Activated naive CD4-positive, alpha-beta T cell treated with anti-CD3 and anti-CD28 coated beads, Interleukin-2, amount 10 ng/mL, durations not matched to agents 7 days and 5 days (primary cell): ENCODE measurements around the gene RASGRP4.
A peak's percentile ranks its signal among the peaks of the same experiment; 100 is the strongest.

Source experiments
- CTCF ChIA-PET: fragments of 350-600 bp; sonication (Branson Sonifier 250); formaldehyde crosslinking; loops from one replicate; lab custom pipeline; 2021; ENCODE audit warnings: antibody characterized with exemption; lab: Charles Lee
- DNase-seq: peaks from one replicate; pipeline ENCODE4 v3.0.0-alpha.2; 2020
- H3K27ac Mint-ChIP-seq: one replicate; pipeline ENCODE4 v1.8.0; 2021; ENCODE audit warnings: mild to moderate bottlenecking, moderate library complexity, mixed read lengths
- H3K27me3 Mint-ChIP-seq: one replicate; pipeline ENCODE4 v1.8.0; 2021; ENCODE audit warnings: mild to moderate bottlenecking, mixed read lengths
- H3K36me3 Mint-ChIP-seq: one replicate; pipeline ENCODE4 v1.8.0; 2021; ENCODE audit warnings: mixed read lengths
- H3K4me1 Mint-ChIP-seq: one replicate; pipeline ENCODE4 v1.8.0; 2021; ENCODE audit warnings: mixed read lengths
- H3K4me3 Mint-ChIP-seq: one replicate; pipeline ENCODE4 v1.8.0; 2021; ENCODE audit warnings: mild to moderate bottlenecking, moderate library complexity, mixed read lengths
- H3K9me3 Mint-ChIP-seq: one replicate; pipeline ENCODE4 v1.8.0; 2021; ENCODE audit warnings: mixed read lengths

RASGRP4 gene

GRCh38 chr19:38387550-38388348, 38.3 kb downstream of the RASGRP4 start, which contains the start of gene GGN:
Gene GGN, minus strand, starts transcription at chr19:38388034. Its CDS starts 773 bp downstream, at chr19:38387261.
- H3K27ac Mint-ChIP-seq = peak within 1 kb of the TSS; percentile 35
- peak; percentile 87 for DNase-seq
- H3K4me3 Mint-ChIP-seq = peak within 1 kb of the TSS; percentile 75
- CTCF ChIA-PET = interaction anchor here (0.7 to 3.9 kb wide), 5 partner anchors 15 to 247 kb away, joined by 3 to 17 read pairs (median 4); partner anchors contain the start of genes CATSPERG and FAM98C
- no peaks in the 10 kb centered on the region for H3K9me3 Mint-ChIP-seq
- H3K27me3 Mint-ChIP-seq = peaks cover 85% of the 10 kb centered on the region
- peaks cover 23% of the 10 kb centered on the region for H3K36me3 Mint-ChIP-seq
- peaks cover 21% of the 10 kb centered on the region for H3K4me1 Mint-ChIP-seq

GRCh38 chr19:38386971-38387549, 39.0 kb downstream of the RASGRP4 start:
- Mint-ChIP-seq H3K4me1 (peaks cover 21% of the 10 kb centered on the region), H3K36me3 (peaks cover 27% of the 10 kb centered on the region), H3K9me3 (no peaks in the 10 kb centered on the region), H3K27ac (no peak overlapping the region), H3K4me3 (peak overlapping the region; percentile 60), H3K27me3 (peaks cover 79% of the 10 kb centered on the region)
- CTCF ChIA-PET = interaction anchor here (0.7 to 3.9 kb wide), 4 partner anchors 15 to 247 kb away, joined by 3 to 17 read pairs (median 4); partner anchors contain the start of genes CATSPERG and FAM98C
- no peak for DNase-seq

DNA sequence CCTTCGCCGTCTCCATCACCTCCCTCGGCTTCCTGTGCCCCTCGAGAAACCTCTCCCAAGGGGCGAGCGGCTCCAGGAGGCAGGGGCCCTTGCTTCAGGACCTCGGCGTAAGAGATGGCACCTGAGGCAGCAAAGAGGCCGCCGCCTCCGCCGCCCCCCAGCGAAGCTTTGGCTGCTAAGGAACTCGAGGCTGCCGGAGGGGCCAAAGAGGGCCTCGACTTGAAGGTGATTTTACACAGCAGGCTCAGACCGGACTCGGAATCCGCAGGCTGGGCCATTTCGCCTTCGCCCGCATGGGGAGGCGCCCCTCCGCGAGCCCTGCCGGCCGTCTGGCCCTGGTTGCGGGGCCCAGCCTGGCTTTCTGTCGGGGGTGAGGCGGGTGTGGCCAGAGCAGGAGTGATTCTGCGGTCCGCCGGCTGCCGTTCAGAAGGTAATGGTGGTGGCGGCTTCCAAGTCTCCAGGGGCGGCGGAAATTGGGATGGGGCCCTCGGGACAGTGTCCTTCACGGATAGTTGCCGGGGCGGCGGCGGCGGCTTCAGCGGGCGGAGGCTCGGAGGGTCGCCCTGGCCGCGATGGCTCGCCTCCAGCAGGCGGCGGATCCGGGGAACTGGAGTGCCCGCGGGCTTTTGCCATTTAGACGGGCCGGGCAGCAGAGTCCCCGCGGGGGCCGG, 39.6 kb downstream of the RASGRP4 start:
- Mint-ChIP-seq H3K36me3 (peaks cover 34% of the 10 kb centered on the region), H3K9me3 (no peaks in the 10 kb centered on the region), H3K27me3 (peaks cover 73% of the 10 kb centered on the region), H3K4me1 (peaks cover 21% of the 10 kb centered on the region), H3K4me3 (no peak overlapping the region), H3K27ac (no peak overlapping the region)
- DNase-seq = no peak
- CTCF ChIA-PET = interaction anchor here (3.9 kb wide), 1 partner anchor 16 kb away, joined by 17 read pairs; the partner anchor contains the start of gene FAM98C

DNA sequence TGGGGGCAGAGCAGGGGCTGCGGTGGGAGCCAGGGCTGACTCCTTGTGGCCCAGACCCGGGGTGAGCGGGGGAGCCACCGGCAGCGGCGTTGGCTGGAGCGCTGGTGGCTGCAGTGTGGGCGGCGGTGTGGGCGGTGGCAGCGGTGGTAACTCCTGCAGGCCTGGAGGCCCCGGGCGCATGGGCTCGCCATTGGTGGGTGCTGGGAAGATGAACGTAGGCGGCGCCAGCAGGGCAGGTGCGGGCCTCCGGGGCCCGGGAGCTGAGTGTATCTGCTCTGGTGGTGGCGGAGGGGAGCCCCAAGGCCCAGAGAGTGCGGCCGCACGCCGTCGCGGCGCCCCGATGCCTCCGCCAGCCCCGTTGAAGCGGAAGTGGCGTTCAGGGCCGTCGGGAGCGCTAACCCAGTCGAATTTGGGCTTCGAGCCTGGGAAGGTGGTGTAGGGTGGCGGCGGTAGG, 40.2 kb downstream of the RASGRP4 start:
- Mint-ChIP-seq H3K27me3 (peaks cover 67% of the 10 kb centered on the region), H3K4me3 (no peak overlapping the region), H3K27ac (no peak overlapping the region), H3K4me1 (peaks cover 21% of the 10 kb centered on the region), H3K36me3 (peaks cover 38% of the 10 kb centered on the region), H3K9me3 (no peaks in the 10 kb centered on the region)
- DNase-seq = no peak
- CTCF ChIA-PET = interaction anchor here (1.0 kb wide), 1 partner anchor 11 kb away, joined by 3 read pairs; the partner anchor contains the start of gene PSMD8

- H3K27ac Mint-ChIP-seq = no peak overlapping the region
- no peaks in the 10 kb centered on the region for H3K9me3 Mint-ChIP-seq
- H3K27me3 Mint-ChIP-seq = peaks cover 61% of the 10 kb centered on the region
- CTCF ChIA-PET = interaction anchor here (0.7 to 1.7 kb wide), 3 partner anchors 11 to 243 kb away, joined by 3 to 4 read pairs (median 3); partner anchors contain the start of genes FAM98C and PSMD8
- DNase-seq = no peak
- peaks cover 38% of the 10 kb centered on the region for H3K36me3 Mint-ChIP-seq
- H3K4me3 Mint-ChIP-seq = no peak overlapping the region
- peaks cover 21% of the 10 kb centered on the region for H3K4me1 Mint-ChIP-seq
Observed at GRCh38 chr19:38385057-38385803, 40.8 kb downstream of the RASGRP4 start.

- H3K36me3 Mint-ChIP-seq = peaks cover 41% of the 10 kb centered on the region
- no peaks in the 10 kb centered on the region for H3K9me3 Mint-ChIP-seq
- no peak overlapping the region for H3K27ac Mint-ChIP-seq
- no peak overlapping the region for H3K4me3 Mint-ChIP-seq
- H3K4me1 Mint-ChIP-seq = peaks cover 16% of the 10 kb centered on the region
- CTCF ChIA-PET = interaction anchor here (0.7 to 1.7 kb wide), 3 partner anchors 10 to 242 kb away, joined by 3 to 4 read pairs (median 3); partner anchors contain the start of genes FAM98C and PSMD8
- peaks cover 53% of the 10 kb centered on the region for H3K27me3 Mint-ChIP-seq
- DNase-seq = no peak
Observed at GRCh38 chr19:38384209-38385027, 41.6 kb downstream of the RASGRP4 start.

GRCh38 chr19:38383743-38384142, 42.3 kb downstream of the RASGRP4 start:
- peaks cover 14% of the 10 kb centered on the region for H3K4me1 Mint-ChIP-seq
- no peak overlapping the region for H3K4me3 Mint-ChIP-seq
- H3K9me3 Mint-ChIP-seq = no peaks in the 10 kb centered on the region
- H3K36me3 Mint-ChIP-seq = peaks cover 46% of the 10 kb centered on the region
- H3K27me3 Mint-ChIP-seq = peaks cover 46% of the 10 kb centered on the region
- no peak for DNase-seq
- CTCF ChIA-PET = interaction anchor here (1.7 kb wide), 1 partner anchor 19 kb away, joined by 4 read pairs; the partner anchor contains the start of gene FAM98C
- H3K27ac Mint-ChIP-seq = no peak overlapping the region

DNA sequence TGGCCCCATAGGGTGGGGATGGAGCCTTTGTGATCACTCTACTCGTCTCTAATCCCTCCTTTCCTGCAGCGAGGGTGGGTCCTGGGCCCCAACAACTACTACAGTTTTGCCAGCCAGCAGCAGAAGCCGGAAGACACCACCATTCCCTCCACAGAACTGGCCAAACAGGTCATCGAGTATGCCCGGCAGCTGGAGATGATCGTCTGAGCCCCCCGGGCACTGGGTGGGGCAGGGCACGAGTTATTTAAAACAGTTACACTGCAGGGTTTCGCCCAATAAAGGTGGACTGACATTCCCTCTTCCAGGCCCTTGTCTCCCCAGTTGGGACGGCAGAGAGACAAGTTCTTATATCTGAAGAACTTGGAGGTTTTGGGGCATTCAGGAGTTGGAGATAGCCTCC, 42.8 kb downstream of the RASGRP4 start:
- H3K27ac Mint-ChIP-seq = no peak overlapping the region

DNA sequence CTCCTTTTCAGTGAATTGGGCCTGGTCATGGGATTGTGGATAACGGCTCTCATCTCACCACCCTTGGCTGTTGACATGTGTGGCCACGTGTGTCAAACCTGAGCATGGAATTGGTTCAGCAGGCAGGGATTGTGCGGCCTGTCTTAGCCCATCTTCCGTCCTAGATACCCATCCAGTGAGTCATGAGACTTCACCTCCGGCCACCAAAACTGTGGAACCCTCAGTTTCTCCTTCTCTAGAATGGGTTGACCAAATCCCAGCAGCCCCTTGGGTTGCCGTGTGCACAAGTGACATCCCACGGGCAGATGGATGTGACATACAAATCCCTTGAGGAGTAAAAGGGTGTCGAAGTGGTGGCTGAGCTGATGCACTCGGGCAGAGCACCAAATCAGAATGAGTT, 44.9 kb downstream of the RASGRP4 start:
- peaks cover 49% of the 10 kb centered on the region for H3K36me3 Mint-ChIP-seq
- no peak overlapping the region for H3K4me3 Mint-ChIP-seq
- H3K9me3 Mint-ChIP-seq = no peaks in the 10 kb centered on the region

More for the DNA sequence above, 42.8 kb downstream of the RASGRP4 start:
- H3K36me3 Mint-ChIP-seq = peaks cover 46% of the 10 kb centered on the region
- H3K9me3 Mint-ChIP-seq = no peaks in the 10 kb centered on the region
- peaks cover 13% of the 10 kb centered on the region for H3K4me1 Mint-ChIP-seq
- H3K4me3 Mint-ChIP-seq = no peak overlapping the region
- H3K27me3 Mint-ChIP-seq = peaks cover 41% of the 10 kb centered on the region
- DNase-seq = no peak
- CTCF ChIA-PET = no interaction called here

GRCh38 chr19:38378866-38379265, 47.2 kb downstream of the RASGRP4 start:
- Mint-ChIP-seq H3K36me3 (peaks cover 48% of the 10 kb centered on the region), H3K27me3 (no peaks in the 10 kb centered on the region)
- CTCF ChIA-PET = no interaction called here

More for the DNA sequence above, 44.9 kb downstream of the RASGRP4 start:
- CTCF ChIA-PET = no interaction called here
- Mint-ChIP-seq H3K27ac (no peak overlapping the region), H3K27me3 (peaks cover 21% of the 10 kb centered on the region), H3K4me1 (peaks cover 10% of the 10 kb centered on the region)
- no peak for DNase-seq

GRCh38 chr19:38377052-38377451, 49.0 kb downstream of the RASGRP4 start:
- Mint-ChIP-seq H3K27me3 (peaks cover 6% of the 10 kb centered on the region), H3K4me1 (peaks cover 27% of the 10 kb centered on the region), H3K4me3 (peak overlapping the region; percentile 99), H3K27ac (peak overlapping the region; percentile 63), H3K9me3 (no peaks in the 10 kb centered on the region), H3K36me3 (peaks cover 35% of the 10 kb centered on the region)
- CTCF ChIA-PET = interaction anchor here (1.2 kb wide), 1 partner anchor 26 kb away, joined by 6 read pairs; the partner anchor contains the start of gene FAM98C
- no peak for DNase-seq

More at GRCh38 chr19:38378866-38379265, 47.2 kb downstream of the RASGRP4 start:
- H3K4me1 Mint-ChIP-seq = peaks cover 27% of the 10 kb centered on the region
- no peak overlapping the region for H3K4me3 Mint-ChIP-seq
- H3K9me3 Mint-ChIP-seq = no peaks in the 10 kb centered on the region
- no peak for DNase-seq
- H3K27ac Mint-ChIP-seq = no peak overlapping the region

- CTCF ChIA-PET = no interaction called here
- H3K27me3 Mint-ChIP-seq = peaks cover 10% of the 10 kb centered on the region
- H3K27ac Mint-ChIP-seq = peak overlapping the region; percentile 63
- peaks cover 27% of the 10 kb centered on the region for H3K4me1 Mint-ChIP-seq
- H3K9me3 Mint-ChIP-seq = no peaks in the 10 kb centered on the region
- peak overlapping the region; percentile 99 for H3K4me3 Mint-ChIP-seq
- peaks cover 30% of the 10 kb centered on the region for H3K36me3 Mint-ChIP-seq
- DNase-seq = no peak
Observed at GRCh38 chr19:38376576-38376975, 49.4 kb downstream of the RASGRP4 start.
